GM11168 (cell line): ENCODE measurements around the gene PTPRN.

ENCODE experiments used
- in situ Hi-C: fragments of 300-500 bp; cut with MboI; formaldehyde crosslinking; loops from one replicate; pipeline ENCODE4 v1.12.0; 2022; ENCODE audit warnings: low sequenced_read_pairs; ENCODE audit not compliant: unreplicated experiment

The PTPRN gene

GRCh38 chr2:219247678-219248642 lies 61.2 kb downstream of the PTPRN start:
- in situ Hi-C loops: no loop called here

GRCh38 chr2:219246559-219246958 lies 62.6 kb downstream of the PTPRN start:
- in situ Hi-C loops: no loop called here

GRCh38 chr2:219245899-219246230 lies 63.3 kb downstream of the PTPRN start:
- in situ Hi-C loops: no loop called here

GRCh38 chr2:219245148-219245898 lies 63.9 kb downstream of the PTPRN start, which contains the start of the genes GLB1L and STK16:
GLB1L (minus strand) TSS chr2:219245444; CDS start chr2:219243573, 1,871 bp downstream.
STK16 (plus strand) TSS chr2:219245479; CDS start chr2:219246000, 521 bp downstream.
- in situ Hi-C loops: no loop called here

- in situ Hi-C loops: no loop called here
Observed at GRCh38 chr2:219244789-219245147, 64.4 kb downstream of the PTPRN start.

- in situ Hi-C loops: no loop called here
Observed at GRCh38 chr2:219243291-219243761, 65.9 kb downstream of the PTPRN start.
